ENCODE measurements around the gene TULP1. TPM values are rescaled to one million over a fixed set of nuclear protein-coding genes. Genes with fewer than 3 reads are reported as not detected.

TULP1 gene
- total RNA-seq, 1 donor from 2014 or later = under 0.01 TPM

DNA sequence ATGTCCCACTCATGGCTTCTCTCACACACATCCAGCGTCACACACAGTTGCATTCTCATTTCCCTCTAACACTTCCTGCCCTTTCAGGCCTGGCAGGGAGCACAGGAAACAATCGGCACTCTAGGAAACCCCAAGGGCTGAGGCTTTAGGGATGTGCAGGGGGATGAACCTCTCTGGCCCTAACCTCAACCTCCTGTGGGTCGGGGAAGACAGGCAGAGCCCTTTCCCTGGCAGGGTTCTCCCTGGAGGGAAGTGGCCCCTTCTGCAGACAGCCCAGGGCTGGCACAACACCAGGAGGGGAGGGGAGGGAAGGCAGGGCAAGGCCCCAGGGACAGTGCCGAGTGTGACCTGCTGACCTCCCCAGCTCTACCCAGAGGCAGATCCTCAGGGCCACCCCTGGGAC is 18.5 kb downstream of the TULP1 start:
- DNase-seq (ENCODE audit: low read depth) (no peak), FAIRE-seq (no peak)
- H3K36me3 ChIP-seq (ENCODE audit: control insufficient read depth, insufficient read depth, low read length) = peaks cover 1% of the 10 kb centered on the region
- H3K27me3 ChIP-seq (ENCODE audit: control insufficient read depth, insufficient read depth, low read length) = no peaks in the 10 kb centered on the region
- TF ChIP-seq, protein P1, sequence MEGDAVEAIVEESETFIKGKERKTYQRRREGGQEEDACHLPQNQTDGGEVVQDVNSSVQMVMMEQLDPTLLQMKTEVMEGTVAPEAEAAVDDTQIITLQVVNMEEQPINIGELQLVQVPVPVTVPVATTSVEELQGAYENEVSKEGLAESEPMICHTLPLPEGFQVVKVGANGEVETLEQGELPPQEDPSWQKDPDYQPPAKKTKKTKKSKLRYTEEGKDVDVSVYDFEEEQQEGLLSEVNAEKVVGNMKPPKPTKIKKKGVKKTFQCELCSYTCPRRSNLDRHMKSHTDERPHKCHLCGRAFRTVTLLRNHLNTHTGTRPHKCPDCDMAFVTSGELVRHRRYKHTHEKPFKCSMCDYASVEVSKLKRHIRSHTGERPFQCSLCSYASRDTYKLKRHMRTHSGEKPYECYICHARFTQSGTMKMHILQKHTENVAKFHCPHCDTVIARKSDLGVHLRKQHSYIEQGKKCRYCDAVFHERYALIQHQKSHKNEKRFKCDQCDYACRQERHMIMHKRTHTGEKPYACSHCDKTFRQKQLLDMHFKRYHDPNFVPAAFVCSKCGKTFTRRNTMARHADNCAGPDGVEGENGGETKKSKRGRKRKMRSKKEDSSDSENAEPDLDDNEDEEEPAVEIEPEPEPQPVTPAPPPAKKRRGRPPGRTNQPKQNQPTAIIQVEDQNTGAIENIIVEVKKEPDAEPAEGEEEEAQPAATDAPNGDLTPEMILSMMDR (IDR thresholded peaks at IDR 0.05; ENCODE audit: insufficient read depth, low read length, severe bottlenecking) = no peak
- no peak overlapping the region for H3K4me3 ChIP-seq (ENCODE audit: low read depth, low read length)

DNA sequence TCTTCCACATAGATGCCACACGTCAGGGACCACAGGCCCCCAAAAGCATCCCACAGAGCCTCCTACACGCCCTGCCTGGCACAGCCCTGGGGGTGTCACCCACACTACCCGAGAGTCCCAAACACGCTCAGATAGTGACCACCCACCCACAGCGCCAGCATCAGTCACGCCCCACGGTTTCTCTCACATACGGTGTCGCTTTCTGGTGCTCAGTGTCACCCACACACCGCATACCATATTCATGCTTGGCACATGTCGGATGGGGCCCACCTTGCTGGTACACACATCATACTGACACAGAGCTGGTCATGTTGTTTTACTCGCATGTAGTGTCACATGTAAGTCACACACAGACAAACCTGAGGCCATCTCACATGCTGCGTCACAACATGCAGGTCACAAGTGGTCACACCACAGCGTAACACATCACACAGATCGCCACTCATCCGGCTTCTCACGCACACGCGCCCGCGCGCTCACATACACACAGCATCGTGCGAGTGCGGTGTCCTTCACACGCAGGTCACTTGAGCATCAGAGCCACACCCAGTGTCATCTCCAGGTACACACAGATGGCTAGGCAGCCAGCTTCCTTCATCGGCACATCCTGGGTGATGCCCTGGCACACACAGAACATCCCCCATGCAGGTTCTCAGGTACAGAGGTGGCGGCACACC is 19.3 kb downstream of the TULP1 start:
- FAIRE-seq (no peak), DNase-seq (ENCODE audit: low read depth) (no peak)
- TF ChIP-seq, protein P1 (IDR thresholded peaks at IDR 0.05; ENCODE audit: insufficient read depth, low read length, severe bottlenecking) = no peak
- H3K4me3 ChIP-seq (ENCODE audit: low read depth, low read length) = no peak overlapping the region
- H3K27me3 ChIP-seq (ENCODE audit: control insufficient read depth, insufficient read depth, low read length) = no peaks in the 10 kb centered on the region
- peaks cover 1% of the 10 kb centered on the region for H3K36me3 ChIP-seq (ENCODE audit: control insufficient read depth, insufficient read depth, low read length)

DNA sequence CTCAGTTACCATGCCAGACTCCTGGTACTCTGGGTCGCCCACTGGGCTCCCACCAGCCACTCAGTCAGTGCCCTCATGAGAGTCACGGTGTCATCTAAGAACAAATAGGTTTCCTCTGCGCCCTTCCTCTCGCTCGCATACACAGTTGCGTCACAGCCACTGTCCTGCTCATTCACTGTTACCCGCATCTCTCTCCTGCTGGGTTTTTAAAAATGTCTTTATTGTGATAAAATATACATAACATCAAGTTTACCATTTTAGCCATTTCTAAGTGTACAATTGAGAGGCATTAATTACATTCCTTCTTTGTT is 19.8 kb downstream of the TULP1 start:
- peaks cover 1% of the 10 kb centered on the region for H3K36me3 ChIP-seq (ENCODE audit: control insufficient read depth, insufficient read depth, low read length)
- FAIRE-seq = no peak
- DNase-seq (ENCODE audit: low read depth) = no peak
- H3K27me3 ChIP-seq (ENCODE audit: control insufficient read depth, insufficient read depth, low read length) = no peaks in the 10 kb centered on the region
- TF ChIP-seq, protein P1 (IDR thresholded peaks at IDR 0.05; ENCODE audit: insufficient read depth, low read length, severe bottlenecking) = no peak
- no peak overlapping the region for H3K4me3 ChIP-seq (ENCODE audit: low read depth, low read length)

DNA sequence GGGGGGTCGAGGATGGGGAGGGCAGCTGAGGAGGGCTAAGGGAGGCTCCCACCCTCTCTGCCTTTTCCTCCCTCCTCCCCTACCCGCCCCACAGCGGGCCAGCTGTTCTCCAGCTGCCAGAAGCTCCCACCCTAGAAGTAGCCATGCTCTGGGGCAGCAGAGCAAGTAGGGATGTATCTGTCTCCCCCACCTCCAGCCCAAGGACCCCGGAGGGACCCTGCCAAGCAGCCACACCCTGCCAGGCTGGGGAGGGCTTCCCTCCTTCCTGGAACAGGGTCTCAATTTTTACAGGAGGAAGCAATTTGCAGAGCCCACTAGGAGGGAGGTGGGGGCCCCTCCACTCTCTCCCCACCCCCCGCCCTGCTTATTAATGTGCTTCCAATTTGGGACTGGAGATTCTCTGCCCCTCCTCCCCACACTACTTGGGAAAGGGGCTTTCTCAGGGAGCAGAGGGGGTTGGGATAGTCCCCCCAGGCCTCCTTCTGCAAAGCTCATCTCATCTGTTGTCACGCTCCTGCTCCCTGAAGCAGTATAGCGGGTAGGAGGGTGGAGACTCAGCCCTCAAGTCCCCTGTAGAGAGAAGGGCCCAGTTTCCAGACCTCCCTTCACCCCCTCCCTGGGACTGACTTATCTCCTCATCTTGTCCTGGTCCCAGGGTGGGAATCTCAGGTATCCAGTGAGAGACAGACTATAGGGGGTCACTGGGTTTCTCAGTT is 20.3 kb downstream of the TULP1 start:
- Histone ChIP-seq H3K36me3 (ENCODE audit: control insufficient read depth, insufficient read depth, low read length) (peaks cover 1% of the 10 kb centered on the region), H3K27me3 (ENCODE audit: control insufficient read depth, insufficient read depth, low read length) (no peaks in the 10 kb centered on the region), H3K4me3 (ENCODE audit: low read depth, low read length) (no peak overlapping the region)
- TF ChIP-seq, protein P1 (IDR thresholded peaks at IDR 0.05; ENCODE audit: insufficient read depth, low read length, severe bottlenecking) = no peak
- FAIRE-seq (no peak), DNase-seq (ENCODE audit: low read depth) (no peak)

DNA sequence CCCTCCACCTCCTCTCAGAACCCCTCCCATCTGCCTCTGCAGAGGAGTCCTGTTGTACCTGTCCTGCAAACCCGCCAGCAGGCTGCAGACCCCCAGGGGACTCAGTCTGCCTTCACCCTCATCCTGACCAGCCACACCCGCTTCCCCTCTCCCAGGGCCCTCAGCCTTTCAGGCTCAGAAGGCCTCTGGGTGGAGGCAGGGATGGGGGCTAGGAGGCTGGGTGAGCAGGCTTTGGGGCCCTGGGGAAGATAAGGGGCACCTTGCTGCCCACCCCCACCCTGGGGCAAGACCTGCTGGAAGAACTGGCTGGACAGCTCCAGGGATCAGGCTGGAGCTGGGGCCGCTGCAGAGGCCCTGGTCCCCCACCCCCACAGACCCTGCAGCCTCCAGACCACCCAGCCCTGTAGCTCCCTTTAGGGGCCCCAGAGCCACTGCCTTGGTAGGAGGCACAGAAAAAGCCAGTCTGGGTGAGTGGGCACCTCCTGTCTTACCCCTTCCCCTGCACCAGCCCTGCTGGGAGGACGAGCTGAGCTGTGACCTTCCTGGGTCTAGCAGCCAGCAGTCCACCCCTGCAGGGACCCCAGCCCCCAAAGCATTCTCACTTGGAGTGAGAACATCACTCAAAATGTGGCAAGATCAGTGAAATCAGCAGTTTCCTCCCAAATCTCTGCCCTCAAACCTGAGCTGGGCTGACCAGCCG is 21.0 kb downstream of the TULP1 start:
- H3K36me3 ChIP-seq (ENCODE audit: control insufficient read depth, insufficient read depth, low read length) = peaks cover 1% of the 10 kb centered on the region
- H3K4me3 ChIP-seq (ENCODE audit: low read depth, low read length) = no peak overlapping the region
- TF ChIP-seq, protein P1 (IDR thresholded peaks at IDR 0.05; ENCODE audit: insufficient read depth, low read length, severe bottlenecking) = no peak
- no peak for FAIRE-seq
- H3K27me3 ChIP-seq (ENCODE audit: control insufficient read depth, insufficient read depth, low read length) = no peaks in the 10 kb centered on the region
- no peak for DNase-seq (ENCODE audit: low read depth)
